Liver (tissue), 9 donors: ENCODE data around the gene GPS2. TPM values are rescaled to one million over a fixed set of nuclear protein-coding genes. Genes with fewer than 3 reads are reported as not detected.
A peak's percentile ranks its signal among the peaks of the same experiment; 100 is the strongest.

Experiments
- DNase-seq: peaks from one replicate; pipeline ENCODE4 v3.0.0-alpha.2; 2017; ENCODE audit warnings: low spot score
- H3K27ac ChIP-seq, 2 donors: one replicate each; pipeline ENCODE4 v1.7.0; 2013; ENCODE audit warnings: inconsistent platforms in 2 of 2, low read length in 2 of 2, control low read depth in 1 of 2, low read depth in 1 of 2, mild to moderate bottlenecking in 1 of 2
- H3K27me3 ChIP-seq, 4 donors: one replicate each; pipeline versions ENCODE4 v1.6.1 to v1.7.0; 2013; ENCODE audit warnings: low read length in 3 of 4, inconsistent platforms in 1 of 4, mild to moderate bottlenecking in 1 of 4, moderate library complexity in 1 of 4; ENCODE audit not compliant: control insufficient read depth in 4 of 4, insufficient read depth in 4 of 4
- H3K36me3 ChIP-seq, 4 donors: one replicate each; pipeline versions ENCODE4 v1.6.1 to v1.7.0; 2013; ENCODE audit warnings: low read length in 3 of 4, mild to moderate bottlenecking in 3 of 4, low read depth in 1 of 4, moderate library complexity in 1 of 4; ENCODE audit not compliant: control insufficient read depth in 4 of 4, insufficient read depth in 3 of 4
- H3K4me1 ChIP-seq, 4 donors: one replicate each; pipeline versions ENCODE4 v1.6.1 to v1.7.0; 2013; ENCODE audit warnings: low read length in 3 of 4, mild to moderate bottlenecking in 3 of 4, moderate library complexity in 1 of 4; ENCODE audit not compliant: control insufficient read depth in 4 of 4, insufficient read depth in 4 of 4
- H3K4me3 ChIP-seq, 3 donors: one replicate each; pipeline versions ENCODE4 v1.6.1 to v1.7.0; 2013; ENCODE audit warnings: low read length in 3 of 3, control low read depth in 1 of 3, low read depth in 1 of 3, mild to moderate bottlenecking in 1 of 3
- H3K9ac ChIP-seq, 2 donors: one replicate each; pipeline ENCODE4 v1.7.0; 2013; ENCODE audit warnings: low read length in 2 of 2, mild to moderate bottlenecking in 2 of 2, moderate library complexity in 2 of 2, control low read depth in 1 of 2, low read depth in 1 of 2
- H3K9me3 ChIP-seq, 4 donors: one replicate each; pipeline versions ENCODE4 v1.6.1 to v1.7.0; 2013; ENCODE audit warnings: low read length in 3 of 4; ENCODE audit not compliant: control insufficient read depth in 4 of 4
- ATF3 ChIP-seq: IDR thresholded peaks from 2 replicates; pipeline ENCODE4 v1.6.1; 2016; ENCODE audit warnings: antibody characterized with exemption
- CTCF ChIP-seq: fragments of 150-350 bp; IDR thresholded peaks from 2 replicates; pipeline ENCODE4 v1.5.1; 2017; ENCODE audit warnings: improper control_type of control experiment, low read depth, low read length; ENCODE audit not compliant: missing input control
- EGR1 ChIP-seq, 2 donors: IDR thresholded peaks; 2 replicates each; pipeline ENCODE4 v1.6.1; 2016 to 2018; ENCODE audit warnings: antibody characterized with exemption in 2 of 2, low read depth in 2 of 2
- FOXA1 ChIP-seq: IDR thresholded peaks from 2 replicates; pipeline ENCODE4 v1.6.1; 2016; ENCODE audit warnings: antibody characterized with exemption
- FOXA2 ChIP-seq: IDR thresholded peaks from 2 replicates; pipeline ENCODE4 v1.6.1; 2016; ENCODE audit warnings: antibody characterized with exemption
- GABPA ChIP-seq, 2 donors: IDR thresholded peaks in 1 of 2; conservative IDR thresholded peaks in 1 of 2; 2 replicates each; pipeline ENCODE4 v1.6.1; 2016; ENCODE audit warnings: antibody characterized with exemption in 2 of 2, mild to moderate bottlenecking in 1 of 2, moderate library complexity in 1 of 2
- HNF4A ChIP-seq, 2 donors: conservative IDR thresholded peaks; 2 replicates each; pipeline ENCODE4 v1.6.1; 2016; ENCODE audit warnings: antibody characterized with exemption in 2 of 2, mild to moderate bottlenecking in 2 of 2
- HNF4G ChIP-seq: IDR thresholded peaks from 2 replicates; pipeline ENCODE4 v1.6.1; 2016; ENCODE audit warnings: antibody characterized with exemption
- JUND ChIP-seq, 2 donors: IDR thresholded peaks; 2 replicates each; pipeline ENCODE4 v1.6.1; 2016; ENCODE audit warnings: antibody characterized with exemption in 2 of 2
- MAX ChIP-seq: IDR thresholded peaks from 2 replicates; pipeline ENCODE4 v1.6.1; 2016; ENCODE audit warnings: antibody characterized with exemption
- NR2F2 ChIP-seq: IDR thresholded peaks from 2 replicates; pipeline ENCODE4 v1.6.1; 2016; ENCODE audit warnings: antibody characterized with exemption
- RAD21 ChIP-seq, 2 donors: IDR thresholded peaks; 2 replicates each; pipeline ENCODE4 v1.6.1; 2016; ENCODE audit warnings: antibody characterized with exemption in 2 of 2, mild to moderate bottlenecking in 2 of 2
- REST ChIP-seq: IDR thresholded peaks from 2 replicates; pipeline ENCODE4 v1.6.1; 2016; ENCODE audit warnings: antibody characterized with exemption, mild to moderate bottlenecking
- RXRA ChIP-seq, 2 donors: IDR thresholded peaks; 2 replicates each; pipeline ENCODE4 v1.6.1; 2017 to 2018; ENCODE audit warnings: antibody characterized with exemption in 2 of 2, mild to moderate bottlenecking in 1 of 2
- SP1 ChIP-seq: IDR thresholded peaks from 2 replicates; pipeline ENCODE4 v1.6.1; 2018; ENCODE audit warnings: antibody characterized with exemption, mild to moderate bottlenecking
- TAF1 ChIP-seq: conservative IDR thresholded peaks from 2 replicates; pipeline ENCODE4 v1.6.1; 2016; ENCODE audit warnings: antibody characterized with exemption, mild to moderate bottlenecking
- YY1 ChIP-seq: IDR thresholded peaks from 2 replicates; pipeline ENCODE4 v1.6.1; 2016; ENCODE audit warnings: antibody characterized with exemption, mild to moderate bottlenecking
- ZBTB33 ChIP-seq: IDR thresholded peaks from 2 replicates; pipeline ENCODE4 v1.6.1; 2016; ENCODE audit warnings: antibody characterized with exemption
- WGBS: extraction: QIAGEN DNeasy Blood & Tissue Kit; methylation state at CpG from one replicate; pipeline ENCODE4 v1.1.7; 2013; 5-methylcytosine and 5-hydroxymethylcytosine counted together
- polyA plus RNA-seq, 2 donors: library from polyadenylated mRNA; stranded (reverse) in 1 of 2; unstranded in 1 of 2; fragments of 200-250 nt in 1 of 2; fragments of >200 nt in 1 of 2; fragmentation: Nextera tagmentation in 1 of 2; extraction: Ambion mirVana in 1 of 2; gene quantifications; one replicate each; pipeline versions ENCODE4 v1.2.1 to v1.2.3, GENCODE V29; 2013 to 2015
- total RNA-seq, 2 donors: library from RNA; depleted of rRNA; stranded (reverse); fragments of >200 nt; gene quantifications; one replicate each; pipeline ENCODE4 v1.2.3, GENCODE V29; 2014
- donor health status: healthy.
- donor health status: healthy.
- donor health status: healthy.
- donor health status: healthy.
- donor health status: healthy.

GPS2 gene
- total RNA-seq (10 to 100 TPM; 20.8 TPM), polyA plus RNA-seq (10 to 100 TPM; 24.7 to 43.1 TPM)

- no peaks in the 10 kb centered on the region for H3K27me3 ChIP-seq
- peak; percentile 94 for DNase-seq
- peaks cover 20 to 56% (median 44%) of the 10 kb centered on the region in 4 donors for H3K36me3 ChIP-seq
- under 1% methylated on average over 95 of the region's 95 CpGs for WGBS
- no peaks in the 10 kb centered on the region for H3K9me3 ChIP-seq
- TF ChIP-seq ATF3, result no peak
- TF ChIP-seq REST, result peak; percentile 97
- no peak for TF ChIP-seq TAF1
- TF ChIP-seq EGR1 (IDR thresholded peaks at IDR 0.05; ENCODE audit: low read depth in 2 of 2), result peak in 1 of 2 donors; percentile 42
- TF ChIP-seq HNF4A (conservative IDR thresholded peaks at IDR 0.05), result no peak
- TF ChIP-seq JUND (IDR thresholded peaks at IDR 0.05), result no peak
- TF ChIP-seq SP1, result no peak
- TF ChIP-seq NR2F2, result no peak
- TF ChIP-seq RAD21 (IDR thresholded peaks at IDR 0.05), result no peak
- TF ChIP-seq MAX, result no peak
- no peak for TF ChIP-seq RXRA (IDR thresholded peaks at IDR 0.05)
- no peak for TF ChIP-seq HNF4G
- TF ChIP-seq CTCF, result no peak
- peak; percentile 87 to 96 for TF ChIP-seq GABPA (IDR thresholded peaks at IDR 0.05 in 1 of 2, conservative IDR thresholded peaks at IDR 0.05 in 1 of 2)
- no peak for TF ChIP-seq ZBTB33
- TF ChIP-seq FOXA1, result no peak
- no peak for TF ChIP-seq FOXA2
- TF ChIP-seq YY1, result peak; percentile 72
- peak within 1 kb of the TSS; percentile 78 to 84 for H3K27ac ChIP-seq
- peak within 1 kb of the TSS; percentile 66 to 88 (median 76) for H3K4me3 ChIP-seq
- H3K9ac ChIP-seq, result peak within 1 kb of the TSS; percentile 21 to 68
- peaks cover 7 to 46% (median 28%) of the 10 kb centered on the region in 4 donors for H3K4me1 ChIP-seq
Measured at GRCh38 chr17:7314719-7315569, at the start of gene GPS2. Gene GPS2 (minus strand): TSS chr17:7315360. CDS start chr17:7315052, 308 bp downstream.
